ENCODE results near the gene MYRIP.

Gene MYRIP

DNA sequence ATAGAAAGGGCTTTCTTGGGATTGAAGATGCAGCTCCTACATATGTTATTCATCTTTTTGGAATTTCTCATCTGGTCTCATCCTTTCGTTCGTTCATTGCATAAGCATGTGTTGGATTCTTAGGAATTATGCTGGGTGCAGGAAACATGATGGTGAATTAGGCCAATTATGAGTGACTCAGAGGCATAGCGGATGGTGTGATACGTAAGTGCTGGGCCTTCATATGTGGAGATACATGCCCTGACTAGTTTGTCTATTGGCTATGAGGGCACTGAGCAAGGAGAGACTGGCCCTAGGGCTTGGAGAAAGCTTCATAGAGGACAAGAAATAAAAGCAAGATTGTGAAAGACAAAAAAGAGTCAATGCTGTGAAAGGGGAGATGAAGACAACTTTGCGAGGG lies 235.1 kb downstream of the MYRIP start:
- Histone ChIP-seq H3K27ac (ENCODE audit: insufficient read depth, low read depth, low read length, poor library complexity, severe bottlenecking) (no peak overlapping the region), H3K27me3 (ENCODE audit: control insufficient read depth, insufficient read depth, low read length, poor library complexity, severe bottlenecking) (no peaks in the 10 kb centered on the region), H3K4me3 (ENCODE audit: insufficient read depth, low read depth, low read length) (no peak overlapping the region), H3K9me3 (ENCODE audit: control insufficient read depth, low read length) (no peaks in the 10 kb centered on the region), H3K4me1 (ENCODE audit: control insufficient read depth, insufficient read depth, low read length) (no peaks in the 10 kb centered on the region), H3K36me3 (ENCODE audit: control insufficient read depth, insufficient read depth, low read length) (no peaks in the 10 kb centered on the region)
- WGBS, 2 experiments: 95 to 97% methylated on average over 5 of the region's 5 CpGs

DNA sequence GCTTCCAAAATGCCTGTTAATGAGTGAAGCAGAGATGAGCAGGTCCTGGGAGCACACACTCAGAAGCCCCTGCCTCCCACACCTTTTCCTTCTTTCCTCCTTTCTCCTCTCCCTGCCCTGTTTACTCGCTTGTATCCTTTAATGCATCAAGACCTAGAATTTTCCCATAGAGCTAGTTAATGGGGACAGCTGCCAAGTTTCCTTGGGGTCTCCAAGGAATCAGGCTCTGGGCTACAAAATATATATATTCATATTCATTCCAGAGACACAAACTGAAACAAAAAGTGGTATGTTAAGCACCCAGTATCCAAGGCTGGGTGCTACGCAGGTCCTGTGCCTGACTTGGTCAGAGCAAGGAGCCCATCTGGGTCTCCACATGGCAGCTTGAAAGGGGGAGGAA lies 235.6 kb downstream of the MYRIP start:
- Histone ChIP-seq H3K27me3 (ENCODE audit: control insufficient read depth, insufficient read depth, low read length, poor library complexity, severe bottlenecking) (no peaks in the 10 kb centered on the region), H3K4me3 (ENCODE audit: insufficient read depth, low read depth, low read length) (no peak overlapping the region), H3K4me1 (ENCODE audit: control insufficient read depth, insufficient read depth, low read length) (no peaks in the 10 kb centered on the region), H3K27ac (ENCODE audit: insufficient read depth, low read depth, low read length, poor library complexity, severe bottlenecking) (no peak overlapping the region), H3K36me3 (ENCODE audit: control insufficient read depth, insufficient read depth, low read length) (no peaks in the 10 kb centered on the region), H3K9me3 (ENCODE audit: control insufficient read depth, low read length) (no peaks in the 10 kb centered on the region)
- WGBS, 2 experiments: 89 to 93% methylated on average over 2 of the region's 2 CpGs

- Histone ChIP-seq H3K9me3 (ENCODE audit: control insufficient read depth, low read length) (no peaks in the 10 kb centered on the region), H3K36me3 (ENCODE audit: control insufficient read depth, insufficient read depth, low read length) (no peaks in the 10 kb centered on the region), H3K4me1 (ENCODE audit: control insufficient read depth, insufficient read depth, low read length) (no peaks in the 10 kb centered on the region), H3K4me3 (ENCODE audit: insufficient read depth, low read depth, low read length) (no peak overlapping the region), H3K27me3 (ENCODE audit: control insufficient read depth, insufficient read depth, low read length, poor library complexity, severe bottlenecking) (no peaks in the 10 kb centered on the region), H3K27ac (ENCODE audit: insufficient read depth, low read depth, low read length, poor library complexity, severe bottlenecking) (no peak overlapping the region)
- 95 to 96% methylated on average over 4 of the region's 4 CpGs for WGBS, 2 experiments
Observed at GRCh38 chr3:40046149-40046548, 236.7 kb downstream of the MYRIP start.

DNA sequence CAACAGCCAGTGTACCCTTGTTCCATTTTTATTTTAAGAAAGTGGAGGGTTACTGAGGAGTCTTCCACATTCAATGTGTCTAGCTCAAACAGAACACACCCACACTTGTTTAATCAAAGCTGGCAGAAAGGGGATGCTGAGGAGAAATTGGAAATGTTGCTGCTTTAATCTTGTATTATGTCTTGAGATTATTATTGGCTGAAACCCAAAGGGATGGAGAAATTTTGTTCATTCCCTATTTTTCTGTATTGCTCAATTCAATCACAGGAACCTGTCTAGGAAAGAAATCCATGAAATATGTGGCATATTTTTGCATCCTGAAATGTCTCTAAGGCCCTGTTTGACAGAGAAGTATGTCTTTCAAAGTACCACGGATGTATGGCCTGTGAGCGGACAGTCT lies 238.0 kb downstream of the MYRIP start:
- no peak overlapping the region for H3K4me3 ChIP-seq (ENCODE audit: insufficient read depth, low read depth, low read length)
- H3K9me3 ChIP-seq (ENCODE audit: control insufficient read depth, low read length): no peaks in the 10 kb centered on the region
- no peak overlapping the region for H3K27ac ChIP-seq (ENCODE audit: insufficient read depth, low read depth, low read length, poor library complexity, severe bottlenecking)
- no peaks in the 10 kb centered on the region for H3K27me3 ChIP-seq (ENCODE audit: control insufficient read depth, insufficient read depth, low read length, poor library complexity, severe bottlenecking)
- H3K4me1 ChIP-seq (ENCODE audit: control insufficient read depth, insufficient read depth, low read length): no peaks in the 10 kb centered on the region
- WGBS, 2 experiments: 82 to 93% methylated on average over 2 of the region's 2 CpGs
- H3K36me3 ChIP-seq (ENCODE audit: control insufficient read depth, insufficient read depth, low read length): no peaks in the 10 kb centered on the region

DNA sequence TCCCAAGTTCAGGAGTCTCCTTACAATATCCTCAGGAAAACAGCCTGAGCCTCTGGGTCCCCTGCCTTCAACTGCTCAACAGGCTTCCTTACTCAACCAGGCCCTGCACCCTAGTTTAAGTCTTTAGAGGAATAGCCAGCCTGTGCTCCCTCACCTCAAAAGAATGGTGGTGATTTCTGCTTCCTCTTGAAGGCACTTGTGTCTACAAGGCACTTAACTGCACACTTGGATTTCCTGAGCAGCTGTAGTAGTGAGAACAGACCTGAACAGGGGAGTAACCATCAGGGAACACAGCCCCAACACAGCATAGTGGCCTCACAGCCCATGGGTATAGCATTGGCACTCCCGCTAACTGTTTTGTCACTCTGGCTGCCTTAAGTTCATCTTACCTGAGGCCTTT lies 244.3 kb downstream of the MYRIP start:
- no peaks in the 10 kb centered on the region for H3K36me3 ChIP-seq (ENCODE audit: control insufficient read depth, insufficient read depth, low read length)
- H3K27ac ChIP-seq (ENCODE audit: insufficient read depth, low read depth, low read length, poor library complexity, severe bottlenecking): no peak overlapping the region
- no peak overlapping the region for H3K4me3 ChIP-seq (ENCODE audit: insufficient read depth, low read depth, low read length)
- H3K27me3 ChIP-seq (ENCODE audit: control insufficient read depth, insufficient read depth, low read length, poor library complexity, severe bottlenecking): no peaks in the 10 kb centered on the region
- no peaks in the 10 kb centered on the region for H3K4me1 ChIP-seq (ENCODE audit: control insufficient read depth, insufficient read depth, low read length)
- WGBS, 2 experiments: 88 to 100% methylated on average over 1 of the region's 1 CpG
- no peaks in the 10 kb centered on the region for H3K9me3 ChIP-seq (ENCODE audit: control insufficient read depth, low read length)

GRCh38 chr3:40054568-40055222 lies 245.3 kb downstream of the MYRIP start:
- Histone ChIP-seq H3K36me3 (ENCODE audit: control insufficient read depth, insufficient read depth, low read length) (no peaks in the 10 kb centered on the region), H3K27ac (ENCODE audit: insufficient read depth, low read depth, low read length, poor library complexity, severe bottlenecking) (no peak overlapping the region), H3K9me3 (ENCODE audit: control insufficient read depth, low read length) (no peaks in the 10 kb centered on the region), H3K4me1 (ENCODE audit: control insufficient read depth, insufficient read depth, low read length) (no peaks in the 10 kb centered on the region), H3K27me3 (ENCODE audit: control insufficient read depth, insufficient read depth, low read length, poor library complexity, severe bottlenecking) (no peaks in the 10 kb centered on the region), H3K4me3 (ENCODE audit: insufficient read depth, low read depth, low read length) (no peak overlapping the region)
- 88 to 97% methylated on average over 3 of the region's 3 CpGs for WGBS, 2 experiments

GRCh38 chr3:40055361-40055760 lies 246.0 kb downstream of the MYRIP start:
- no peak overlapping the region for H3K4me3 ChIP-seq (ENCODE audit: insufficient read depth, low read depth, low read length)
- no peak overlapping the region for H3K27ac ChIP-seq (ENCODE audit: insufficient read depth, low read depth, low read length, poor library complexity, severe bottlenecking)
- WGBS, 2 experiments: 95 to 100% methylated on average over 1 of the region's 1 CpG
- H3K4me1 ChIP-seq (ENCODE audit: control insufficient read depth, insufficient read depth, low read length): no peaks in the 10 kb centered on the region
- H3K36me3 ChIP-seq (ENCODE audit: control insufficient read depth, insufficient read depth, low read length): no peaks in the 10 kb centered on the region
- H3K27me3 ChIP-seq (ENCODE audit: control insufficient read depth, insufficient read depth, low read length, poor library complexity, severe bottlenecking): no peaks in the 10 kb centered on the region
- no peaks in the 10 kb centered on the region for H3K9me3 ChIP-seq (ENCODE audit: control insufficient read depth, low read length)

DNA sequence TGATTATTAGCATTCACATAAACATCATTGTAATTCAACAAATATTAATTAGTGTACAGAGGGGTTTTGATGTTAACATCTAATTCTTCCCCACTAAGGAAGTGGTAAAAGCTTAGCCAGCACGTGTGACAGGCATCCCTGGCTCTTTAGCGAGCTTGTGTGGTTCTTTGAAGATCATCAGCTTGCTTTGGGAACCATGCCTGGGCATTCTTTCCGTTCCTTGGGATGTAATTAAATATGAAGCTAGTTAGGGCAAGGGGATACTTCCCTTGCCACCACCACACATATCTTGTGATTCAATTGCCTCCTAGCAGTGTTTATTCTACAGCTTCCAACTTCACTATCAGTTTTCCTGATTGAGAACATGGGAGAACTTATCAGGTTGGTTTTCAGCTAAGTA lies 246.5 kb downstream of the MYRIP start:
- no peaks in the 10 kb centered on the region for H3K9me3 ChIP-seq (ENCODE audit: control insufficient read depth, low read length)
- H3K4me1 ChIP-seq (ENCODE audit: control insufficient read depth, insufficient read depth, low read length): no peaks in the 10 kb centered on the region
- no peaks in the 10 kb centered on the region for H3K27me3 ChIP-seq (ENCODE audit: control insufficient read depth, insufficient read depth, low read length, poor library complexity, severe bottlenecking)
- no peak overlapping the region for H3K4me3 ChIP-seq (ENCODE audit: insufficient read depth, low read depth, low read length)
- H3K36me3 ChIP-seq (ENCODE audit: control insufficient read depth, insufficient read depth, low read length): no peaks in the 10 kb centered on the region
- no peak overlapping the region for H3K27ac ChIP-seq (ENCODE audit: insufficient read depth, low read depth, low read length, poor library complexity, severe bottlenecking)
- WGBS, 2 experiments: 82 to 93% methylated on average over 3 of the region's 3 CpGs

- Histone ChIP-seq H3K27ac (ENCODE audit: insufficient read depth, low read depth, low read length, poor library complexity, severe bottlenecking) (no peak overlapping the region), H3K27me3 (ENCODE audit: control insufficient read depth, insufficient read depth, low read length, poor library complexity, severe bottlenecking) (no peaks in the 10 kb centered on the region), H3K9me3 (ENCODE audit: control insufficient read depth, low read length) (no peaks in the 10 kb centered on the region), H3K4me3 (ENCODE audit: insufficient read depth, low read depth, low read length) (no peak overlapping the region), H3K36me3 (ENCODE audit: control insufficient read depth, insufficient read depth, low read length) (no peaks in the 10 kb centered on the region), H3K4me1 (ENCODE audit: control insufficient read depth, insufficient read depth, low read length) (no peaks in the 10 kb centered on the region)
- 88 to 95% methylated on average over 2 of the region's 2 CpGs for WGBS, 2 experiments
Observed at GRCh38 chr3:40057077-40057476, 247.7 kb downstream of the MYRIP start.

DNA sequence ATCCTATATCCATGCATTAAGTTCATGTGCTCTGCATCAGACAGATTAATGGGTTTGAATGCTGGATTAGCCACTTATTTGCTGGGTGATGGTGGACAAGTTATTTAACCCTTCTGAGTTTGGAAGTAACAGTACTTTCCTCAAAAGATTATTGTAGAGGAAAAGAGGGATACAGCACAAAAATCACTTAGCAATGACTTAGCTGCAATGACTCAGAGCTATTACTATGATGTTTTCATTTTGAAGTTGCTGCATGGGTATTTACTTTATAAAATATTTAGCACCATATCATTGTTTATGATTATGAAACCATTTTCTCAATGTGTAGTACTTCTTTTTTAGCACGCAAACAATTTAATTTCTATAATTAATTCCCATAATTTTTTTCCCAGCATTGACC lies 248.4 kb downstream of the MYRIP start:
- WGBS, 2 experiments: no CpG with 5 or more reads among the region's 1 CpG
- no peak overlapping the region for H3K4me3 ChIP-seq (ENCODE audit: insufficient read depth, low read depth, low read length)
- H3K27ac ChIP-seq (ENCODE audit: insufficient read depth, low read depth, low read length, poor library complexity, severe bottlenecking): no peak overlapping the region
- no peaks in the 10 kb centered on the region for H3K36me3 ChIP-seq (ENCODE audit: control insufficient read depth, insufficient read depth, low read length)
- H3K4me1 ChIP-seq (ENCODE audit: control insufficient read depth, insufficient read depth, low read length): no peaks in the 10 kb centered on the region
- H3K9me3 ChIP-seq (ENCODE audit: control insufficient read depth, low read length): no peaks in the 10 kb centered on the region
- no peaks in the 10 kb centered on the region for H3K27me3 ChIP-seq (ENCODE audit: control insufficient read depth, insufficient read depth, low read length, poor library complexity, severe bottlenecking)

GRCh38 chr3:40068636-40069035 lies 259.2 kb downstream of the MYRIP start:
- Histone ChIP-seq H3K4me3 (ENCODE audit: insufficient read depth, low read depth, low read length) (no peak overlapping the region), H3K36me3 (ENCODE audit: control insufficient read depth, insufficient read depth, low read length) (no peaks in the 10 kb centered on the region), H3K27ac (ENCODE audit: insufficient read depth, low read depth, low read length, poor library complexity, severe bottlenecking) (no peak overlapping the region), H3K9me3 (ENCODE audit: control insufficient read depth, low read length) (no peaks in the 10 kb centered on the region), H3K27me3 (ENCODE audit: control insufficient read depth, insufficient read depth, low read length, poor library complexity, severe bottlenecking) (no peaks in the 10 kb centered on the region), H3K4me1 (ENCODE audit: control insufficient read depth, insufficient read depth, low read length) (no peaks in the 10 kb centered on the region)
- 90 to 91% methylated on average over 4 of the region's 4 CpGs for WGBS, 2 experiments
